Ovary (tissue), 9 donors: ENCODE results near the gene MGP. TPM values are rescaled to one million over a fixed set of nuclear protein-coding genes. Genes with fewer than 3 reads are reported as not detected.

Experiments used
- DNase-seq, 5 donors: peaks; one replicate each; pipeline ENCODE4 v3.0.0-alpha.2; 2019 to 2020
- H3K27ac ChIP-seq, 2 donors: fragments of 200-600 bp; one replicate each; pipeline versions ENCODE4 v1.5.1 to v1.8.0; 2019 to 2022
- H3K27me3 ChIP-seq: fragments of 200-600 bp; one replicate; pipeline ENCODE4 v1.8.0; 2022
- H3K36me3 ChIP-seq: fragments of 200-600 bp; sonication (generic); one replicate; pipeline ENCODE4 v1.5.1; 2019
- H3K4me1 ChIP-seq: one replicate; pipeline ENCODE4 v1.8.1; 2013; ENCODE audit warnings: mild to moderate bottlenecking, moderate library complexity; ENCODE audit not compliant: insufficient read depth
- H3K4me3 ChIP-seq: fragments of 200-600 bp; sonication (generic); one replicate; pipeline ENCODE4 v1.5.1; 2017
- H3K9me3 ChIP-seq, 2 donors: fragments of 200-600 bp in 1 of 2; sonication (generic) in 1 of 2; one replicate each; pipeline versions ENCODE4 v1.5.1 to v1.8.1; 2013 to 2019; ENCODE audit warnings: mild to moderate bottlenecking in 1 of 2, moderate library complexity in 1 of 2
- CTCF ChIP-seq, 3 donors: fragments of 450-650 bp in 2 of 3; fragments of 200-600 bp in 1 of 3; IDR thresholded peaks; one replicate each; pipeline versions ENCODE4 v1.5.1 to v1.8.0; 2016 to 2022; ENCODE audit warnings: antibody characterized with exemption in 3 of 3, mild to moderate bottlenecking in 1 of 3
- EP300 ChIP-seq: sonication (generic); formaldehyde crosslinking; IDR thresholded peaks from one replicate; pipeline ENCODE4 v1.6.1; 2017; ENCODE audit warnings: antibody characterized with exemption
- POLR2A ChIP-seq: fragments of 450-650 bp; IDR thresholded peaks from one replicate; pipeline ENCODE4 v1.6.1; 2017; ENCODE audit warnings: antibody characterized with exemption, mild to moderate bottlenecking, moderate library complexity
- WGBS, 3 donors: extraction: QIAGEN DNeasy Blood & Tissue Kit in 1 of 3; methylation state at CpG; one replicate each; pipeline versions ENCODE4 v1.1.5 to v1.1.7; 2013 to 2017; 5-methylcytosine and 5-hydroxymethylcytosine counted together
- intact Hi-C, 4 donors: fragments of 100-400 bp; cut with DNase I; formaldehyde crosslinking; loops; one replicate each; pipeline versions ENCODE4 v1.11.0 to v1.15.1; 2022 to 2023
- polyA plus RNA-seq, 2 donors: library from polyadenylated mRNA; stranded (reverse); fragments of 200-250 nt in 1 of 2; fragments of 350-450 nt in 1 of 2; fragmentation: Illumina TruSeq in 1 of 2; extraction: RNeasy Lipid Tissue Mini Kit (QIAGEN cat#74804) in 1 of 2; gene quantifications; one replicate each; pipeline ENCODE4 v1.2.3, GENCODE V29; 2013 to 2014
- total RNA-seq, 7 donors: library from RNA; depleted of rRNA in 2 of 7; stranded (reverse); fragments of >200 nt in 2 of 7; fragmentation: NEBNext Ultra II Directional in 3 of 7; extraction: Animal tissue kit (Norgen Biotek cat#: 25700) in 3 of 7; gene quantifications; one replicate each; pipeline versions ENCODE4 v1.1.0 to v1.2.4, GENCODE V29; 2016 to 2023
- donor health status: DM: no; HTN: no; CAD: no; lungs with moderate emphysema.
- donor health status: DM: no; HTN: no; CAD: no.
- donor health status: Bipolar disorder and iron deficiency.
- donor health status: DM: yes; HTN: yes; CAD: no.
- donor health status: DM: no; HTN: no; CAD: no.
- donor health status: DM: yes; HTN: yes; CAD: no.

The MGP gene
- total and polyA plus RNA-seq, 9 donors: 109 to 2,243 (median 431) TPM

- no peak overlapping the region for H3K4me3 ChIP-seq
- no peak for DNase-seq
- no peaks in the 10 kb centered on the region for H3K36me3 ChIP-seq
- H3K4me1 ChIP-seq: no peaks in the 10 kb centered on the region
- intact Hi-C loops: no loop called here
- H3K27ac ChIP-seq: no peak overlapping the region
- TF ChIP-seq EP300 (no peak), POLR2A (no peak), CTCF (IDR thresholded peaks at IDR 0.05) (no peak)
- H3K9me3 ChIP-seq: no peaks in the 10 kb centered on the region
- H3K27me3 ChIP-seq: no peaks in the 10 kb centered on the region
- 34 to 89% (median 71%) methylated on average over 2 of the region's 2 CpGs for WGBS, 3 donors
Observed at GRCh38 chr12:14911131-14911530, 25.5 kb upstream of the MGP start.

GRCh38 chr12:14910090-14910915, 24.6 kb upstream of the MGP start:
- no peak overlapping the region for H3K27ac ChIP-seq
- H3K9me3 ChIP-seq: no peaks in the 10 kb centered on the region
- no peaks in the 10 kb centered on the region for H3K4me1 ChIP-seq
- no peak for DNase-seq
- no peaks in the 10 kb centered on the region for H3K36me3 ChIP-seq
- no peaks in the 10 kb centered on the region for H3K27me3 ChIP-seq
- no peak overlapping the region for H3K4me3 ChIP-seq
- intact Hi-C loops: no loop called here
- TF ChIP-seq POLR2A: no peak
- TF ChIP-seq CTCF (IDR thresholded peaks at IDR 0.05): no peak
- TF ChIP-seq EP300: no peak
- WGBS, 3 donors: 64 to 76% (median 71%) methylated on average over 5 of the region's 5 CpGs

- Histone ChIP-seq H3K4me1 (peaks cover 1% of the 10 kb centered on the region), H3K27ac (no peak overlapping the region), H3K36me3 (no peaks in the 10 kb centered on the region), H3K9me3 (no peaks in the 10 kb centered on the region), H3K27me3 (no peaks in the 10 kb centered on the region), H3K4me3 (no peak overlapping the region)
- DNase-seq: no peak
- WGBS, 3 donors: 92 to 98% (median 97%) methylated on average over 1 of the region's 1 CpG
- TF ChIP-seq EP300: no peak
- intact Hi-C loops: loop anchor here in 1 of 4 donors (10.0 kb wide), 1 partner anchor 133 kb away; a partner anchor contains a TSS
Observed at GRCh38 chr12:14907953-14908352, 22.3 kb upstream of the MGP start.

GRCh38 chr12:14906114-14906513, 20.5 kb upstream of the MGP start:
- Histone ChIP-seq H3K4me1 (peaks cover 3% of the 10 kb centered on the region), H3K27ac (no peak overlapping the region), H3K27me3 (no peaks in the 10 kb centered on the region), H3K36me3 (no peaks in the 10 kb centered on the region), H3K9me3 (no peaks in the 10 kb centered on the region), H3K4me3 (no peak overlapping the region)
- no peak for DNase-seq
- TF ChIP-seq EP300: no peak
- TF ChIP-seq POLR2A: no peak
- no peak for TF ChIP-seq CTCF (IDR thresholded peaks at IDR 0.05)
- whole genome bisulfite sequencing, 3 donors: 78 to 79% (median 79%) methylated on average over 5 of the region's 5 CpGs
- intact Hi-C loops: loop anchor here in 1 of 4 donors (10.0 kb wide), 1 partner anchor 131 kb away; a partner anchor contains a TSS
